PC-3 (cell line): ENCODE results near the gene MDH1B.

Experiments
- EZH2 ChIP-seq: fragments of 300-600 bp; sonication (generic); IDR thresholded peaks from one replicate; pipeline ENCODE4 v1.6.1; 2017; ENCODE audit warnings: antibody characterized with exemption, mild to moderate bottlenecking, low read length; ENCODE audit not compliant: unreplicated experiment
- EZH2phosphoT487 ChIP-seq: fragments of 300-600 bp; sonication (generic); IDR thresholded peaks from 2 replicates; pipeline ENCODE4 v1.6.1; 2018; ENCODE audit warnings: mild to moderate bottlenecking, antibody characterized with exemption, low read length, borderline replicate concordance
- TF ChIP-seq, protein P1 (sequence below): fragments of 300-600 bp; sonication (generic); conservative IDR thresholded peaks from 2 replicates; pipeline ENCODE4 v1.5.1; 2017; ENCODE audit warnings: antibody characterized with exemption, low read depth, mild to moderate bottlenecking, low read length

GRCh38 chr2:206783718-206784117, 18.6 kb upstream of the MDH1B start:
- TF ChIP-seq, protein P1, sequence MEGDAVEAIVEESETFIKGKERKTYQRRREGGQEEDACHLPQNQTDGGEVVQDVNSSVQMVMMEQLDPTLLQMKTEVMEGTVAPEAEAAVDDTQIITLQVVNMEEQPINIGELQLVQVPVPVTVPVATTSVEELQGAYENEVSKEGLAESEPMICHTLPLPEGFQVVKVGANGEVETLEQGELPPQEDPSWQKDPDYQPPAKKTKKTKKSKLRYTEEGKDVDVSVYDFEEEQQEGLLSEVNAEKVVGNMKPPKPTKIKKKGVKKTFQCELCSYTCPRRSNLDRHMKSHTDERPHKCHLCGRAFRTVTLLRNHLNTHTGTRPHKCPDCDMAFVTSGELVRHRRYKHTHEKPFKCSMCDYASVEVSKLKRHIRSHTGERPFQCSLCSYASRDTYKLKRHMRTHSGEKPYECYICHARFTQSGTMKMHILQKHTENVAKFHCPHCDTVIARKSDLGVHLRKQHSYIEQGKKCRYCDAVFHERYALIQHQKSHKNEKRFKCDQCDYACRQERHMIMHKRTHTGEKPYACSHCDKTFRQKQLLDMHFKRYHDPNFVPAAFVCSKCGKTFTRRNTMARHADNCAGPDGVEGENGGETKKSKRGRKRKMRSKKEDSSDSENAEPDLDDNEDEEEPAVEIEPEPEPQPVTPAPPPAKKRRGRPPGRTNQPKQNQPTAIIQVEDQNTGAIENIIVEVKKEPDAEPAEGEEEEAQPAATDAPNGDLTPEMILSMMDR = peak; percentile 78
- TF ChIP-seq EZH2 (no peak), EZH2phosphoT487 (no peak)
